SKM-1 treated with dmso at 0.1 percent for 144 hours (cell line): Measurements from ENCODE around the gene TRIM44.
"Not testable (repeated sequence)": the region's sequence is repeated elsewhere in the genome, so short reads cannot be mapped to it uniquely, and the experiment has no call there.

Source experiments
- DNase-seq: peaks from one replicate; lab custom pipeline; 2025; ENCODE audit not compliant: unreplicated experiment; lab: John Stamatoyannopoulos, UW

TRIM44 gene

GRCh38 chr11:35632301-35632700 lies 30.3 kb upstream of the TRIM44 start:
- DNase-seq, result no peak

- DNase-seq, result no peak
Measured at GRCh38 chr11:35633827-35634423, 28.6 kb upstream of the TRIM44 start.

GRCh38 chr11:35635933-35636332 lies 26.6 kb upstream of the TRIM44 start:
- DNase-seq, result no peak

GRCh38 chr11:35639591-35640179 lies 22.9 kb upstream of the TRIM44 start:
- no peak for DNase-seq

- DNase-seq, result no peak
Measured at GRCh38 chr11:35641171-35641897, 21.2 kb upstream of the TRIM44 start.

- DNase-seq, result no peak
Measured at GRCh38 chr11:35641964-35642363, 20.6 kb upstream of the TRIM44 start.

GRCh38 chr11:35647421-35648093 lies 15.0 kb upstream of the TRIM44 start:
- no peak for DNase-seq

GRCh38 chr11:35650006-35650405 lies 12.6 kb upstream of the TRIM44 start:
- no peak for DNase-seq

GRCh38 chr11:35650467-35650866 lies 12.1 kb upstream of the TRIM44 start:
- DNase-seq, result no peak

- no peak for DNase-seq
Measured at GRCh38 chr11:35651263-35651662, 11.3 kb upstream of the TRIM44 start.

- DNase-seq, result not testable (repeated sequence)
Measured at GRCh38 chr11:35652786-35653185, 9.8 kb upstream of the TRIM44 start.

GRCh38 chr11:35654711-35655110 lies 7.9 kb upstream of the TRIM44 start:
- DNase-seq, result no peak

- DNase-seq, result no peak
Measured at GRCh38 chr11:35655254-35655653, 7.3 kb upstream of the TRIM44 start.

- no peak for DNase-seq
Measured at GRCh38 chr11:35655856-35656255, 6.7 kb upstream of the TRIM44 start.

- DNase-seq, result no peak
Measured at GRCh38 chr11:35658020-35658948, 4.3 kb upstream of the TRIM44 start.

GRCh38 chr11:35661534-35661933 lies 1.0 kb upstream of the TRIM44 start:
- DNase-seq, result no peak

- DNase-seq, result no peak
Measured at GRCh38 chr11:35662061-35662648, 420 bp upstream of the TRIM44 start.

- no peak for DNase-seq
Measured at GRCh38 chr11:35663408-35663702, 780 bp downstream of the TRIM44 start.

- DNase-seq, result no peak
Measured at GRCh38 chr11:35664977-35665441, 2.4 kb downstream of the TRIM44 start.

- no peak for DNase-seq
Measured at GRCh38 chr11:35667257-35667656, 4.7 kb downstream of the TRIM44 start.

- not testable (repeated sequence) for DNase-seq
Measured at GRCh38 chr11:35668350-35668749, 5.8 kb downstream of the TRIM44 start.
